Measurements from ENCODE around the gene ARHGEF6.

Gene ARHGEF6

DNA sequence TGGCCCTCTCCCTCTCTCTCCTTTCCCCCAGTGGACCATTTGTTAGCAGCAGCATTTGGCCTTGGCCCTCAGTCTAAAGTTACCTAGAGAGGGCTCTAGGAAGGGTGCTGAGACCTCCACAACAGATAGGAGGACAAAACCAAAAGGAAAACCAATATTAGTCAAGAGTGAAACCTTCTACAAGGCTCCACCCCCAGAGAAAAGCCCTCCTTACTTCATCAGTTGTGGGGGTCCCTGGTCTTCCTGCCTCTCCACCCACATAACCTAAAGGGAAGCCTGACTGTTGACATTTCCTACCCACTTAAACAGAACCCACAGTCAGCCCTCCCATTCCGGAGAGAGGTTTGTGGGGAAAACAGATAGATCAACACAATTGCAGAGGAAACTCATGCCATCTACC is 137.5 kb downstream of the ARHGEF6 start:
- DNase-seq: no peak

DNA sequence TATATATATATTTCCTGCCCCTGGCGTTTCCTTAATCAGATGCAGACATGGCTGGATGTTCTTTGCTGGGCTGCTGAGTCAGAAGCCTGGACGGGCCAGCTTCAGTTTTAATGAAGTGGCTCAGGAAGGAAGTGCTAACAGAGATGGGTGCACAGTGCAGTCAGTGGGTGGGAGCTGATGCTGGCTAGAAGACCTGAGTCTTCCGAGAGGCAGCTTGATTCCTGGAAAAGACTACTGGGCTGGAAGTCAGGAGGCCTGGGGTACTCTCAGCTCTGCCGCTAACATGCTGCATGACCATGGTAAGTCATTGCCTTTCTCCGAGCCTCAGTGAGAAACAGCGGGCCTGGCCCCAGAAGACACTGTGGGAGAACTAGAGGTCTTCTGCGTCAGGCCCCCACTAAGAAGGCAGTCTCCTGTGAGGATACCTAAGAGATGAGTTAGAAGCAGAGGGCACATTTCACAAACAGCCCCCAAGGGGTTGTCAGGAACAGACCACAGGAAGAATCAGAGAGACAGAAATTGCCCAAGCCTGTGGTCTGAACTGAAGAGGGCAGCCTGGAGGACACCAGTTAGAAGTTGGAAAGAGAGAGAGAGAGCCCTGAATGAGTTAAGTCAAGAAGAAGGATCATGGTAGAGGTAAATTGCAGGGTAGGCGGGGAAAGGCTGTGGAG is 141.1 kb downstream of the ARHGEF6 start:
- no peak for DNase-seq

DNA sequence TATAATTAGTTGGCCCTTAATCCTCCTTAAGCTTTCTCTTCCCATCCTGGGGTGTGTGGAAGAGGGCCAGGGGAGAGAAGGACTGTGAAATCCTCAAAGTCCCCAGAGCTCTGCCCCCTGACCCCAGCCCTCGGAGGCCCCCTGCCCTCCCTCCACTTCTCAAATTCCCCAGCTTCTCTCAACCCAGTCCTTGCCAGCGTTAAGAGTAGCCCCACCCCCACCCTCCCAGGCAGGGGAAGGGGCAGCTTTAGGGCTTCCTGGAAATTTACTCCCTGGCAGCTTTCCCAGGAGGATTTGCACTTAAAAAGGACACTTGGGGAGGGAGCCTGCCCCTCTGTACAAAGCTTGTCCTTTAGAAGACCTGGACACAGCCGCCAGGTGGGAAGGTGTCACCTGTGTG is 144.6 kb downstream of the ARHGEF6 start:
- no peak for DNase-seq

DNA sequence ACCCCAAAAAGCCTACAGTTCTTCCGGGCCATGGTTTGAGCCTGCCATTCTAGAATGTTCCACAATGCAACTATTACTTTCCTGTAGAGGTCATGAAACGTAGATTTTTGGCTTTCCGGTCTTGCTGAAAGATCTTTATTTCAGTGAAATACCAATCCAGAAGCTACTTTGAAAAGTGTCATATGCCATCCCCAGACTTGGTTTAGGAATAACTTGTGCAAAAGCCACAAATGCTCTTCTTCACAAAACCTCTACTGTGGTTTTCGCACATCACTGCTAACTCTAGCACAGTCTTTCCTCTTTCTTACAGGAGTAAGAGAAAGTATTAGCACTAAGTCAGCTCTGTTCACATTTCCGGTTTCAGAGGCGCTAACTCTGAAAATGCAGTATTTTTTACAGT is 145.5 kb downstream of the ARHGEF6 start:
- DNase-seq: no peak

DNA sequence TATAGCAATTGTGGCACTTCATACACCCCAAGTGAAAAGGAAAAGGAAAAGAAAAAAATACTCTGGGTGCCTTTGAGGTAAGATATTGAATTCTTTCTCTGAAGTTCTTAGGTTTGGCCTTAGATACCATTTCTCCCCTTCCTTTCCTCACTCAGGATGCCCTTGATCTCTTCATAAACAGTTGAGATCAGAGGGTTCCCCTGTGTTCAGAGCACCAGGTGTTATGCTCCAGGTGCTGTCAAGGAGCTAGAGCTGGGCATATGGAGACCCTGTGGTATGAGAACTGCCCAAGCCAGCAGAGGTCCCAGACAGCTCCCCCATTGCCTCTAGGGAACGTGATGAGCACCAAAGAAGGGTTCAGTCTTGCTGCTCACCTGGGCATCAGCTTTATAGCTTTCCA is 149.9 kb downstream of the ARHGEF6 start:
- DNase-seq: no peak

DNA sequence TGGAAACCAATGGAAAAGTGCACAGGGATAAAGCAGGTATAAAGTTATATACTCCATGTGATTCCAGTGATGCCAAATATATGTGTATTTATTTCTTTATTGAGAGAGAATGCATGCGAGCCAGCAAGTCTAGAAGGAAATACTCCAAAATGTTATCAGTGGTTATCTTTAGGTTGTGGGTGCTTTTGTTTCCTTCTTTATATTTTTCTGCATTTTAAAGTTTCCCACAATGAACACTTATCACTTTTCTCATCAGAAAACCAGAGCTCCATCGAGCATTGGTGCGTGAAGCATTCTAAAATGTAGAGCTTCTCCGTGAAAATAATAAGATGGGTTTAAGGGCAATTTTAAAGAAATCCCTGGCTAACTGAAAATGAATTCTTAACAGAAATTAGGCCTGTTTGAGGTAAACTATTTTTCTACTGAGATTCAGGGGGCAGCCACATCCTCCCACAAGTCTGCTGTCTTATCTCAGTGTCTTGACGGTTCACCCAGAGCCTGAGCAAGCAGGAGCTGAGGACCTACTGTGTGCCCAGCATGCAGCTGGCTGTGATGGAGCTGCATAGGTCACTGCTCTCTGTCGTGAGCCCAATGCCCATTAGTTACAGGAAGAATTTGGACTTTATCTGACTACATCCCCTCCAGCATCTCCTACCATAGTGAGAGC is 151.5 kb downstream of the ARHGEF6 start:
- no peak for DNase-seq

DNA sequence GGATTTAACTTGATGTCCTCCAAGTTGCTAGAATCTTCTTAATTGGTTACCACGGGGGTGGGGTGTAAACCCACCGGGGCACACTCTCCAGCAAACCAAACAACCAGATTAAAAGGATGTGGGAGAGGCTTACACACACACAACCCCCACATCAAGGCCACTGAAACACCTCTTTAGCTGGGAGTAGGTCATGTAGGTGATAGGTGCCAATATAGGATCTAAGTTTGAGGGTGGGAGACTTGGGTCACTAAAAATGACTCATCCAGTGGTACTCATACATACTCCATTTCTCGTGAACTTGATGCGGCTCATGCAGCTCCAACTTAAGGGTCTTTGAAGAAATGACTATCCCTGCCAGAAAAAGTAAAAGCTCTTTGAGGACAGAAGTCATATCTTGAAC is 153.3 kb downstream of the ARHGEF6 start:
- DNase-seq: no peak

DNA sequence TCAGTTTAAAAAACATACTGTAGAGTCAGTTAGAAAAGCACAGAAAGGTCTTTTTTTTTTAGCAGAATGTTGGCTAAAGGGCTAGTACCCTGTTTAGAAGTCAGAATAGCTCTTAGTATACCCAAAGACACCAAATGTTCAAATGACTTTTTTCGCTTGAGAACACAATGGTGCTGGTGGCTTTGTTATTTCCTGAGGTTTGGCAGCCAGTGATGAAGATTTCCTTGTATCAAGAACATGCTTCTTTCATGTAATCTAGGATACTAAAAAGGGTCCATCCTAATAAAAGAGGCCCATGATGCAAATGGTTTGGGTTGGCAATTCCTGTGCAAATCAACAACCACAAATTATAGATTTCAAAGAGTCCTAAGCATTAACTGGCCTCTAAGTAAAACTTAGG is 153.8 kb downstream of the ARHGEF6 start:
- no peak for DNase-seq

DNA sequence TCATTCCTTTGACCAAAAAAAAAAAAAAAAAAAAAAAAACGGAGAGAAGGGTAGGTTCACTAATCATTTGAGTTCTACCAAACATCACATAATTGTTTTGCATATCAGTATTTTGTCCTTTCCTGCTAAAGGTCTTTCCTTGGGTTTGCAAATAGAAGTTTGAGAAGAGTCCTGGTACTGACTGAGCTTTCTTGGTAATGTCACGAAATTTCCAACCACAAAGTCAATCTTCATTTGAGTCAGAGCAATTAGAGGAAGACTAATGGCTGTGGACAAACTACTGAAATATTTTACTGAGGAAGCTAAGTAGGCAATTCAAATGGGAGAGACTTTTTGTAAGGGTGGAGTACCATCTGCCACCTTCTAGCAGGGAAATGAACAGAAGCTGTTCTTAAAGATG is 154.5 kb downstream of the ARHGEF6 start:
- DNase-seq: no peak

DNA sequence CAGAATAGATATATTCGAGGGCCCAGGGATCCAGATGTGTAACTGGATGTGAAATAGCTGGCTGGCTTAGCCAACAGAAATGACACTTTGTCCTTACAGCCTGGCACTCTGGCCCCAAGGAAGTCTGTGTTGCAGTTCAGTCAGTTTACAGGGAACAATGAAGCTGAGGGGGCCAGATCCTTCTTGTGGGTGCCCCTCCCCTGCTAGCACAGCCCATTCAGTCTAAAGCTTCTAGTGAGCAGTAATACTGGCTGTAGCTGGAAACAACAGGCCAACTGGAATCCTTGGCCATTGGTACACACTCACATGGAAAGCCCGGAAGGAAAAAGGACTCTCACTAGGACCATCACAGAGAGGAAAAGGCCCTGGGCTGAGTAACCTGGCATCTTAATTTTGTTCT is 155.5 kb downstream of the ARHGEF6 start:
- no peak for DNase-seq

DNA sequence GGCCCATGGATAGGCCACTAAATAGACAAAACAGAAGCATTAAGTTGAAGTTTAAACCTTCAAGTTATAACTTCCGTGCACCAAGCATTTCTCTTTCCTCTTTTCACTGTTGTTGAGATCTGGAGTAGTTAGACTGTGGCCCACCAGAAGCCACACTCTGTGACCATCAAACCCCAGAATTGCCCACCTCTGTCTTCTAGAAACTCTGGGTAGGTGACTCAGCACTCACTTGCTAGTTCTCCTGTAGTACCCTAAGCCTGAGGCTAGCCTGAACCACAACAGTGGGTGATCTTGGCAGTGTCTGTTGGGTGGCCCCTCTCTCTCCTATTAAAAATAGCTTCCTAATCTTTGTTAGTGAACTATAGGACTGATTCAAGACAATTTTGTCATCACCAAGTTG is 157.3 kb downstream of the ARHGEF6 start:
- DNase-seq: no peak

DNA sequence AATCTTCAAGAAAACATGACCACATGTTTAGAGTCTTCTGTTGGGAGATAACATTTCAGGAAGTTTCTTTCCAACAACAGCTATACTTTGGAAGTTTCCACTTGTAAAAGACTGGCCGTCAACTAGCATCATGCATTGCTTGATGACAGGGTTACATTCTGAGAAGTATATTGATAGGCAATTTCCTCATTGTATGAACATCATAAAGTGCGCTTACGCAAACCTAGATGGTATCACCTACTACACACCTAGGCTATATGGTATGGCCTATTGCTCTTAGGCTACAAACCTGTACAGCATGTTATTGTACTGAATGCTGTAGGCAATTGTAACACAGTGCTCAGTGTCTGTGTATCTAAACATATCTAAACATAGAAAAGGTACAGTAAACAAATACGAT is 158.2 kb downstream of the ARHGEF6 start:
- DNase-seq: no peak

DNA sequence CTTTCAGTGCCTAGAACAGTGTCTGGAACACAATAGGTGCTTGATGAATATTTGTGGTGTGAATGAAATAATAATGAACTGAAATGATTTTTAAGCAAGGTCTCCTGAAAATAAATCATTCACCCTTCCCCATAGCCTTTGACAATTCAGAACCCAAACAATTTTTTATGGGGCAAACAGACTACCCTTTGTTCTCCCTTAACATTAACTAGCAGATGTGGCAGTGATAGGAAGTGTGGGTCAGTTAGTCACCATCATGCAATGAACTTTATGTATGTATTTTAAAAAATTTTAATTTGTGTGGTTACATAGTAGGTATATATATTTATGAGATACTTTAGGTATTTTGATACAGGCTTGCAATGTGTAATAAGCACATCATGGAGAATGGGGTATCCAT is 160.0 kb downstream of the ARHGEF6 start:
- DNase-seq: no peak

DNA sequence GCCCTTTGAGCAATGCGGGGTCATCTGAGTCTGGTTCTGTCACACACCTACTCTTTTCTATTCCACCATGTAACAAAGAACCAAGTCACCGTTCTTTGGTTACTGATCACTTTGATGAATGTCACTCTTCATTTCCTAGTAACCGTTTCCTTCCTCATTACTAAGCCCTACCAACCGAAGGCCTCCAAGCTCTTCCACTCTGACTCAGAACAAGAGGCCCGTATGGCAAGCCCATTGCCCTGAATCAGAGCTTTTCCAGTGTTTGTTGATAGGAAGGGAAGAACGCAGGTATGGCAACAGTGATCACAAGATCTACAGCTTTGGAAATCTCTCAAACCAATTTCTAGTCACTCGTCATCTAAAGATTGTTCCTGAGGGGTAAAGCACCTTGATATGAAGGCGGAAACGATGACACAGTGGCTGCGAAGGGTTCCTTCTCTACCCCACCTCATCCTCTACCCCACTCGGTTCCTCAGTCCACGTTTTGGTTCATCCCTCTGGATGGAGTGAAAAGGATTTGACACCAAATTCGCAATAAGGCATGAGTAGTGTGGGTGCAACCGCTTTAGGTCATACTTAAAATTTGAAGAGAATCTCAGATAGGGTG is 160.7 kb downstream of the ARHGEF6 start:
- DNase-seq: no peak

DNA sequence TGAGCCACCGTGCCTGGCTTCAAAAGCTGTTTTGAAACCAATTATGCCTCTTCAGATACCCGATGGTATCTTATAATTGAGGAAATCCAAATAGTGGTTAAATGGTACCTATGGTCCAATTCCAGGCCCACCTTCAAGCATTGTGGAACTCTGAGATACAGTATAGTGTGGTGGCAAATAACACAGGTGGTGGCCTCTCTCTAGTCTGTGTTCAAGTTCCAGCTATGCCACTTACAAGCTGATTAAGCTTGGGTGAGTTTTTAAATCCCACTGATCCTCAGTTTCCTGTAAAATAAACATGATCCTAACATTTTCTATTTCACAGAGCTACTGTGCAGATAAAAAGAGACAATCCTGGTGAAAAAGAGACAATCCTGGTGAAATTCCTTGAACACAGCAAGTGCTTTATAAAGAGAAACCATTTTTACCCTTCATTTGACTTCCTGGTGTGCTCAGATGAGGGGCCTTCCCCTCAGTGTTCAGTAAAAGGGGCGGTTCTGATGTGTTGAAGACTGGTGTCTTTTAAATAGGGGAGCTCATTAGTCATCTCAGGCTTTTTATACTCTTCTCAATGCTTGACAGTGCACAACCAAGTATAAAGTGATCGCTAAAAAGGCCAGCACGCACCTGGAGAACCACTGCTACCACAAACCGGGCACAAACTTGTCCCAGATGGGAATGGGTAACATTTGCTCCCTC is 163.6 kb downstream of the ARHGEF6 start:
- DNase-seq: no peak

All from 8988T (cell line).